HepG2 (cell line): ENCODE data around the gene CAVIN2. TPM values are rescaled to one million over a fixed set of nuclear protein-coding genes. Genes with fewer than 3 reads are reported as not detected.

Experiments
- ATAC-seq: fragments of 200-7000 bp; cut with Tn5 transposase; 3 replicates; pipeline ENCODE4 v1.9.1; 2020; ENCODE audit warnings: mild to moderate bottlenecking, moderate library complexity
- BruUV-seq: library from RNA; stranded (reverse); fragments of 400-500 nt; replicated peaks from 2 replicates; lab custom pipeline; 2021; lab: Mats Ljungman, UMichigan
- CTCF ChIA-PET: fragments of 300-600 bp; formaldehyde crosslinking; extraction: SDS; loops from one replicate; lab custom pipeline; 2021; ENCODE audit warnings: low total read pairs, inconsistent platforms, low intra/inter-chr PET ratio; lab: Yijun Ruan, JAX
- POLR2A ChIA-PET: fragments of 350-600 bp; sonication (Branson Sonifier 250); formaldehyde crosslinking; loops from one replicate; lab custom pipeline; 2020; ENCODE audit warnings: antibody characterized with exemption, inconsistent platforms; lab: Yijun Ruan, JAX
- DNase-seq: peaks from one replicate; pipeline ENCODE4 v3.0.0-alpha.2; 2015; ENCODE audit warnings: low spot score
- FAIRE-seq: peaks from 3 replicates; lab custom pipeline; 2011; peaks lifted over from hg19 to GRCh38; lab: Jason Lieb, UNC
- H2AFZ ChIP-seq: one replicate; pipeline ENCODE4 v1.6.1; 2011; ENCODE audit warnings: low read length, inconsistent platforms
- H3K27ac ChIP-seq: fragments of 300-600 bp; 3 replicates; pipeline ENCODE4 v1.8.0; 2011; ENCODE audit warnings: mixed run types, mild to moderate bottlenecking, mixed read lengths, low read length, inconsistent platforms; ENCODE audit not compliant: insufficient read depth; ENCODE audit errors: extremely low read length
- H3K27me3 ChIP-seq, 2 experiments: fragments of 200-600 bp in 1 of 2; 2 replicates in 1 of 2; 3 replicates in 1 of 2; pipeline versions ENCODE4 v1.6.0 to v1.8.0; 2011; ENCODE audit warnings: low read length in 2 of 2, mild to moderate bottlenecking in 2 of 2, moderate library complexity in 2 of 2, inconsistent platforms in 1 of 2; ENCODE audit not compliant: insufficient read depth in 2 of 2, control insufficient read depth in 1 of 2
- H3K36me3 ChIP-seq, 2 experiments: fragments of 200-600 bp in 1 of 2; replicated peaks in 1 of 2; 2 replicates in 1 of 2; 3 replicates in 1 of 2; pipeline versions ENCODE4 v1.5.1 to v1.8.0; 2011; ENCODE audit warnings: low read length in 2 of 2, inconsistent platforms in 1 of 2; ENCODE audit not compliant: insufficient read depth in 2 of 2, control insufficient read depth in 1 of 2
- H3K4me1 ChIP-seq: 2 replicates; pipeline ENCODE4 v1.5.1; 2012; ENCODE audit warnings: low read length, inconsistent platforms; ENCODE audit not compliant: insufficient read depth
- H3K4me2 ChIP-seq: 2 replicates; pipeline ENCODE4 v1.6.0; 2011; ENCODE audit warnings: low read depth, low read length, inconsistent platforms
- H3K4me3 ChIP-seq, 3 experiments: fragments of 200-600 bp in 1 of 3; sonication (generic), shearing (Covaris generic) in 1 of 3; replicated peaks in 1 of 3; 2 replicates each; pipeline ENCODE4 v1.5.1; 2011 to 2016; ENCODE audit warnings: low read length in 3 of 3, inconsistent platforms in 2 of 3, low read depth in 2 of 3, mild to moderate bottlenecking in 2 of 3, control low read depth in 1 of 3, mixed read lengths in 1 of 3; ENCODE audit not compliant: insufficient read depth in 1 of 3
- H3K79me2 ChIP-seq: one replicate; pipeline ENCODE4 v1.6.1; 2011; ENCODE audit warnings: low read length, inconsistent platforms; ENCODE audit not compliant: insufficient read depth
- H3K9ac ChIP-seq: 2 replicates; pipeline ENCODE4 v1.6.0; 2011; ENCODE audit warnings: mild to moderate bottlenecking, low read depth, low read length, inconsistent platforms; ENCODE audit not compliant: insufficient read depth
- H3K9me3 ChIP-seq: 2 replicates; pipeline ENCODE4 v1.5.1; 2012; ENCODE audit warnings: mild to moderate bottlenecking, low read length
- H4K20me1 ChIP-seq: 2 replicates; pipeline ENCODE4 v1.6.0; 2011; ENCODE audit warnings: inconsistent platforms, mild to moderate bottlenecking, low read length, moderate library complexity; ENCODE audit not compliant: insufficient read depth
- ATF5 ChIP-seq: sonication (generic); formaldehyde crosslinking; IDR thresholded peaks from 2 replicates; pipeline ENCODE4 v1.4.0; 2020; ENCODE audit warnings: mild to moderate bottlenecking, low read depth, missing genetic modification reagents
- ATM ChIP-seq: fragments of 450-650 bp; IDR thresholded peaks from 2 replicates; pipeline ENCODE4 v1.7.1; 2017; ENCODE audit warnings: mild to moderate bottlenecking, borderline replicate concordance
- HMGA1 ChIP-seq: sonication (generic); formaldehyde crosslinking; conservative IDR thresholded peaks from 2 replicates; pipeline ENCODE4 v1.4.0; 2020; ENCODE audit warnings: missing genetic modification reagents
- IKZF4 ChIP-seq: sonication (generic); formaldehyde crosslinking; IDR thresholded peaks from 2 replicates; pipeline ENCODE4 v1.5.1; 2020; ENCODE audit warnings: borderline replicate concordance, mild to moderate bottlenecking, low read depth, missing genetic modification reagents; ENCODE audit errors: not compliant biosample characterization
- IRF2 ChIP-seq: IDR thresholded peaks from 2 replicates; pipeline ENCODE4 v1.6.1; 2018; ENCODE audit warnings: missing genetic modification reagents, missing compliant biosample characterization
- ISX ChIP-seq: sonication (generic); formaldehyde crosslinking; conservative IDR thresholded peaks from 2 replicates; pipeline ENCODE4 v1.5.0; 2020; ENCODE audit warnings: missing genetic modification reagents
- KLF12 ChIP-seq: sonication (generic); formaldehyde crosslinking; IDR thresholded peaks from 2 replicates; pipeline ENCODE4 v1.4.0; 2020; ENCODE audit warnings: missing genetic modification reagents, borderline replicate concordance
- MIXL1 ChIP-seq: IDR thresholded peaks from 2 replicates; pipeline ENCODE4 v1.6.1; 2016
- NRL ChIP-seq: sonication (generic); formaldehyde crosslinking; IDR thresholded peaks from 2 replicates; pipeline ENCODE4 v1.5.0; 2020; ENCODE audit warnings: missing genetic modification reagents, mild to moderate bottlenecking, moderate library complexity, borderline replicate concordance
- REST ChIP-seq, 2 experiments: IDR thresholded peaks; 2 replicates each; pipeline ENCODE4 v1.6.1; 2011 to 2012; ENCODE audit warnings: low read length in 2 of 2, borderline replicate concordance in 1 of 2, low read depth in 1 of 2, mild to moderate bottlenecking in 1 of 2, moderate library complexity in 1 of 2
- TAF15 ChIP-seq: fragments of 200-400 bp; formaldehyde crosslinking; IDR thresholded peaks from one replicate; pipeline ENCODE4 v1.6.1; 2018; ENCODE audit warnings: mild to moderate bottlenecking, low read depth, low read length; ENCODE audit not compliant: poor library complexity, severe bottlenecking
- ZHX1 ChIP-seq: sonication (generic); formaldehyde crosslinking; IDR thresholded peaks from 2 replicates; pipeline ENCODE4 v1.8.1; 2022; ENCODE audit warnings: low read depth, mild to moderate bottlenecking, missing genetic modification reagents
- ZMYM2 ChIP-seq: sonication (generic); formaldehyde crosslinking; IDR thresholded peaks from 2 replicates; pipeline ENCODE4 v1.8.0; 2022; ENCODE audit warnings: mild to moderate bottlenecking, missing genetic modification reagents
- ZNF296 ChIP-seq: sonication (generic); formaldehyde crosslinking; conservative IDR thresholded peaks from 2 replicates; pipeline ENCODE4 v1.5.0; 2020; ENCODE audit warnings: mild to moderate bottlenecking, missing genetic modification reagents
- ZNF496 ChIP-seq: sonication (generic); formaldehyde crosslinking; IDR thresholded peaks from 2 replicates; pipeline ENCODE4 v1.8.1; 2023; ENCODE audit warnings: mild to moderate bottlenecking, moderate library complexity, missing genetic modification reagents; ENCODE audit not compliant: insufficient replicate concordance
- ZNF543 ChIP-seq: sonication (generic); formaldehyde crosslinking; IDR thresholded peaks from 2 replicates; pipeline ENCODE4 v1.4.0; 2020; ENCODE audit warnings: mild to moderate bottlenecking, missing genetic modification reagents
- ZSCAN21 ChIP-seq: sonication (generic); formaldehyde crosslinking; IDR thresholded peaks from 2 replicates; pipeline ENCODE4 v1.8.0; 2022; ENCODE audit warnings: mild to moderate bottlenecking, missing genetic modification reagents, moderate library complexity, borderline replicate concordance
- WGBS: methylation state at CpG from one replicate; pipeline ENCODE4 v1.1.6; 2017; ENCODE audit warnings: low lambda C conversion rate; 5-methylcytosine and 5-hydroxymethylcytosine counted together
- in situ Hi-C: cut with HindIII; loops from 2 replicates; pipeline ENCODE4 v1.10.0; 2017; ENCODE audit warnings: low pct_unique_long_range_greater_than_20kb; ENCODE audit not compliant: extremely low pct_ligation_motif_present
- intact Hi-C: fragments of 100-400 bp; cut with micrococcal nuclease; formaldehyde crosslinking; loops from one replicate; pipeline ENCODE4 v1.10.0; 2022; ENCODE audit not compliant: unreplicated experiment
- polyA plus RNA-seq, 8 experiments: library from polyadenylated mRNA; depleted of rRNA in 3 of 8; stranded (reverse) in 7 of 8; unstranded in 1 of 8; fragments of >200 nt; fragmentation: Illumina TruSeq in 4 of 8; extraction: Trizol in 4 of 8; gene quantifications; 2 replicates each; pipeline versions ENCODE4 v1.2.1 to v1.2.3, GENCODE V29; 2011 to 2016; ENCODE audit warnings: low read depth in 4 of 8, missing spikeins in 1 of 8, mixed read lengths in 1 of 8; ENCODE audit not compliant: insufficient read depth in 1 of 8
- total RNA-seq, 5 experiments: library from RNA; depleted of rRNA; stranded (reverse); fragments of >200 nt; fragmentation: Illumina TruSeq; extraction: Trizol; gene quantifications; 2 replicates each; pipeline ENCODE4 v1.2.3, GENCODE V29; 2016; ENCODE audit warnings: low read depth in 1 of 5

The CAVIN2 gene
- total and polyA plus RNA-seq, 2 of the 13 experiments (the other 11 are each of a cell fraction or from before 2014, with no cell fraction given), result 7.6 to 38.8 TPM

- Histone ChIP-seq H3K9ac (no peak overlapping the region), H4K20me1 (no peaks in the 10 kb centered on the region), H2AFZ (no peak overlapping the region), H3K27me3 (no peaks in the 10 kb centered on the region), H3K27ac (no peak overlapping the region), H3K4me2 (no peak overlapping the region), H3K4me1 (peaks cover 43% of the 10 kb centered on the region), H3K79me2 (no peaks in the 10 kb centered on the region), H3K9me3 (no peaks in the 10 kb centered on the region), H3K4me3 (no peak overlapping the region), H3K36me3 (no peaks in the 10 kb centered on the region)
- no TSS peak for BruUV-seq
- 71% methylated on average over 2 of the region's 2 CpGs for WGBS
- DNase-seq (no peak), FAIRE-seq (no peak), ATAC-seq (no peak)
- ChIA-PET CTCF (no interaction called here), POLR2A (no interaction called here)
- in situ Hi-C loops, result no loop called here
- intact Hi-C loops, result no loop called here
- TF ChIP-seq ZNF296, result no peak
- no peak for TF ChIP-seq KLF12 (CRISPR knock-in tag)
- no peak for TF ChIP-seq ATM
- no peak for TF ChIP-seq ZMYM2
- no peak for TF ChIP-seq HMGA1 (CRISPR knock-in tag)
- TF ChIP-seq MIXL1 (CRISPR knock-in tag), result no peak
- TF ChIP-seq ZNF543, result no peak
- TF ChIP-seq REST (IDR thresholded peaks at IDR 0.05; ENCODE audit: borderline replicate concordance in 1 of 2, low read depth in 1 of 2, low read length in 2 of 2), result no peak
- TF ChIP-seq ISX, result no peak
- no peak for TF ChIP-seq ZSCAN21
- TF ChIP-seq IKZF4 (CRISPR knock-in tag), result no peak
- TF ChIP-seq NRL (CRISPR knock-in tag), result no peak
- no peak for TF ChIP-seq IRF2
- TF ChIP-seq TAF15, result no peak
- TF ChIP-seq ZHX1, result no peak
- no peak for TF ChIP-seq ZNF496 (CRISPR knock-in tag)
- no peak for TF ChIP-seq ATF5 (CRISPR knock-in tag)
Observed at GRCh38 chr2:191878548-191879279, 31.8 kb upstream of the CAVIN2 start.
